Vagina (tissue), 2 donors: ENCODE results near the gene KRTAP4-6. TPM values are rescaled to one million over a fixed set of nuclear protein-coding genes. Genes with fewer than 3 reads are reported as not detected.
"Not testable (repeated sequence)": the region's sequence is repeated elsewhere in the genome, so short reads cannot be mapped to it uniquely, and the experiment has no call there.

ENCODE experiments used
- DNase-seq, 2 donors: peaks; one replicate each; pipeline ENCODE4 v3.0.0-alpha.2; 2017; ENCODE audit errors: extremely low spot score in 2 of 2
- H3K27ac ChIP-seq: fragments of 200-600 bp; sonication (generic); one replicate; pipeline ENCODE4 v1.5.1; 2019
- H3K27me3 ChIP-seq: fragments of 200-600 bp; sonication (generic); one replicate; pipeline ENCODE4 v1.5.1; 2019
- H3K36me3 ChIP-seq, 2 donors: fragments of 200-600 bp; sonication (generic); one replicate each; pipeline ENCODE4 v1.5.1; 2017 to 2019
- H3K4me1 ChIP-seq: fragments of 200-600 bp; sonication (generic); one replicate; pipeline ENCODE4 v1.5.1; 2019
- H3K4me3 ChIP-seq, 2 donors: fragments of 200-600 bp; sonication (generic); 1 replicate in 1 of 2; 2 replicates in 1 of 2; pipeline ENCODE4 v1.5.1; 2016 to 2019
- H3K9me3 ChIP-seq: fragments of 200-600 bp; sonication (generic); one replicate; pipeline ENCODE4 v1.5.1; 2019
- POLR2A ChIP-seq, 2 donors: fragments of 450-650 bp; IDR thresholded peaks; one replicate each; pipeline ENCODE4 v1.6.1; 2017; ENCODE audit warnings: antibody characterized with exemption in 2 of 2, mild to moderate bottlenecking in 2 of 2, moderate library complexity in 2 of 2
- POLR2AphosphoS5 ChIP-seq, 2 donors: sonication (generic); formaldehyde crosslinking; IDR thresholded peaks; one replicate each; pipeline ENCODE4 v1.9.0; 2017; ENCODE audit warnings: antibody characterized with exemption in 2 of 2, mild to moderate bottlenecking in 2 of 2, low read depth in 1 of 2; ENCODE audit not compliant: insufficient read depth in 1 of 2
- intact Hi-C: fragments of 100-400 bp; cut with DNase I; formaldehyde crosslinking; loops from one replicate; pipeline ENCODE4 v1.15.1; 2023
- total RNA-seq: library from RNA; depleted of rRNA; stranded (reverse); fragments of >200 nt; gene quantifications from one replicate; pipeline ENCODE4 v1.2.3, GENCODE V29; 2016
- TF ChIP-seq, protein P1 (sequence below), 3 experiments: fragments of 450-650 bp in 2 of 3; fragments of 200-600 bp in 1 of 3; sonication (generic) in 1 of 3; IDR thresholded peaks; one replicate each; pipeline ENCODE4 v1.5.1; 2017 to 2019; ENCODE audit warnings: antibody characterized with exemption in 3 of 3, mild to moderate bottlenecking in 2 of 3, moderate library complexity in 2 of 3

Gene KRTAP4-6
- total RNA-seq, 1 donor from 2014 or later = not detected

- Histone ChIP-seq H3K27ac (no peak within 1 kb of the TSS), H3K27me3 (no peaks in the 10 kb centered on the region), H3K9me3 (no peaks in the 10 kb centered on the region), H3K36me3 (no peaks in the 10 kb centered on the region), H3K4me3 (no peak within 1 kb of the TSS), H3K4me1 (no peaks in the 10 kb centered on the region)
- TF ChIP-seq, protein P1, sequence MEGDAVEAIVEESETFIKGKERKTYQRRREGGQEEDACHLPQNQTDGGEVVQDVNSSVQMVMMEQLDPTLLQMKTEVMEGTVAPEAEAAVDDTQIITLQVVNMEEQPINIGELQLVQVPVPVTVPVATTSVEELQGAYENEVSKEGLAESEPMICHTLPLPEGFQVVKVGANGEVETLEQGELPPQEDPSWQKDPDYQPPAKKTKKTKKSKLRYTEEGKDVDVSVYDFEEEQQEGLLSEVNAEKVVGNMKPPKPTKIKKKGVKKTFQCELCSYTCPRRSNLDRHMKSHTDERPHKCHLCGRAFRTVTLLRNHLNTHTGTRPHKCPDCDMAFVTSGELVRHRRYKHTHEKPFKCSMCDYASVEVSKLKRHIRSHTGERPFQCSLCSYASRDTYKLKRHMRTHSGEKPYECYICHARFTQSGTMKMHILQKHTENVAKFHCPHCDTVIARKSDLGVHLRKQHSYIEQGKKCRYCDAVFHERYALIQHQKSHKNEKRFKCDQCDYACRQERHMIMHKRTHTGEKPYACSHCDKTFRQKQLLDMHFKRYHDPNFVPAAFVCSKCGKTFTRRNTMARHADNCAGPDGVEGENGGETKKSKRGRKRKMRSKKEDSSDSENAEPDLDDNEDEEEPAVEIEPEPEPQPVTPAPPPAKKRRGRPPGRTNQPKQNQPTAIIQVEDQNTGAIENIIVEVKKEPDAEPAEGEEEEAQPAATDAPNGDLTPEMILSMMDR (IDR thresholded peaks at IDR 0.05) = no peak
- TF ChIP-seq POLR2AphosphoS5 (IDR thresholded peaks at IDR 0.05; ENCODE audit: insufficient read depth in 1 of 2, low read depth in 1 of 2) (no peak), POLR2A (IDR thresholded peaks at IDR 0.05) (no peak)
- no peak for DNase-seq
- intact Hi-C loops = no loop called here
Observed at GRCh38 chr17:41168121-41168520, 27.8 kb upstream of the KRTAP4-6 start, which contains the start of gene KRTAP4-3. TSS of gene KRTAP4-3 (minus strand) at chr17:41168221. CDS start at chr17:41168172, 49 bp downstream.

DNA sequence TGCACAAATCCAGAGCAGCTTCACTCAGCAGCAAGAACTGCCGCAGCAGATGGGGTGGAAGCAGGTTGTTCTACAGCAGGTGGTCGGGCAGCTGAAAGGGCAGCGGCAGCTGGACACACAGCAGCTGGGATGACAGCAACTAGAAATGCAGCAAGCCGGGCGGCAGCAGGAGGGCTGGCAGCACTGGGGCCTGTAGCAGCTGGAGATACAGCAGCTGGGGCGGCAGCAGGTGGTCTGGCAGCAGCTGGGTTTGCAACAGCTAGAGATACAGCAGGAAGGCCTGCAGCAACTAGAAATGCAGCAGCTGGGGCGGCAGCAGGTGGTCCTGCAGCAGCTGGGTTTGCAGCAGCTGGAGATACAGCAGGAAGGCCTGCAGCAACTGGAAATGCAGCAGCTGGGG is 27.2 kb upstream of the KRTAP4-6 start:
- Histone ChIP-seq H3K9me3 (no peaks in the 10 kb centered on the region), H3K27ac (no peak overlapping the region), H3K36me3 (no peaks in the 10 kb centered on the region), H3K4me3 (no peak overlapping the region), H3K27me3 (no peaks in the 10 kb centered on the region), H3K4me1 (no peaks in the 10 kb centered on the region)
- TF ChIP-seq, protein P1 (IDR thresholded peaks at IDR 0.05) = no peak
- TF ChIP-seq POLR2A (IDR thresholded peaks at IDR 0.05) = no peak
- TF ChIP-seq POLR2AphosphoS5 (IDR thresholded peaks at IDR 0.05; ENCODE audit: insufficient read depth in 1 of 2, low read depth in 1 of 2) = no peak
- intact Hi-C loops = no loop called here
- DNase-seq = no peak

GRCh38 chr17:41163828-41164227 is 23.5 kb upstream of the KRTAP4-6 start:
- H3K27me3 ChIP-seq = no peaks in the 10 kb centered on the region
- no peaks in the 10 kb centered on the region for H3K4me1 ChIP-seq
- DNase-seq = no peak
- no peak overlapping the region for H3K27ac ChIP-seq
- H3K9me3 ChIP-seq = no peaks in the 10 kb centered on the region
- intact Hi-C loops = no loop called here
- H3K36me3 ChIP-seq = no peaks in the 10 kb centered on the region
- no peak overlapping the region for H3K4me3 ChIP-seq
- TF ChIP-seq POLR2AphosphoS5 (IDR thresholded peaks at IDR 0.05; ENCODE audit: insufficient read depth in 1 of 2, low read depth in 1 of 2) (no peak), POLR2A (IDR thresholded peaks at IDR 0.05) (no peak)
- TF ChIP-seq, protein P1 (IDR thresholded peaks at IDR 0.05) = no peak

- no peaks in the 10 kb centered on the region for H3K9me3 ChIP-seq
- no peaks in the 10 kb centered on the region for H3K36me3 ChIP-seq
Observed at GRCh38 chr17:41160648-41161047, 20.3 kb upstream of the KRTAP4-6 start, which contains the start of gene KRTAP4-4. TSS of gene KRTAP4-4 (minus strand) at chr17:41160748. CDS start at chr17:41160691, 57 bp downstream.

DNA sequence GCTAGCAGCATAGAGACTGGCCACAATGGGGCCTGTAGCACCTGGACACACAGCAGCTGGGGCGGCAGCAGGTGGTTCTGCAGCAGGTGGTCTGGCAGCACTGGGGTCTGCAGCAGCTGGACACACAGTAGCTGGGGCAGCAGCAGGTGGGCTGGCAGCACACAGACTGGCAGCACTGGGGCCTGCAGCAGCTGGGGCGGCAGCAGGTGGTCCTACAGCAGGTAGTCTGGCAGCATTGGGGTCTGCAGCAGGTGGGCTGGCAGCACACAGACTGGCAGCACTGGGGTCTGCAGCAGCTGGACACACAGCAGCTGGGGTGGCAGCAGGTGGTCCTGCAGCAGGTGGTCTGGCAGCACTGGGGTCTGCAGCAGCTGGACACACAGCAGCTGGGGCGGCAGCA is 19.8 kb upstream of the KRTAP4-6 start:
- not testable (repeated sequence) for H3K27me3 ChIP-seq, H3K36me3 ChIP-seq, H3K4me1 ChIP-seq

More at GRCh38 chr17:41160648-41161047, 20.3 kb upstream of the KRTAP4-6 start, which contains the start of gene KRTAP4-4:
- intact Hi-C loops = no loop called here
- H3K4me3 ChIP-seq = no peak within 1 kb of the TSS
- no peaks in the 10 kb centered on the region for H3K27me3 ChIP-seq
- DNase-seq = no peak
- H3K27ac ChIP-seq = no peak within 1 kb of the TSS
- H3K4me1 ChIP-seq = no peaks in the 10 kb centered on the region
- TF ChIP-seq, protein P1 (IDR thresholded peaks at IDR 0.05) = no peak
- TF ChIP-seq POLR2AphosphoS5 (IDR thresholded peaks at IDR 0.05; ENCODE audit: insufficient read depth in 1 of 2, low read depth in 1 of 2) (no peak), POLR2A (IDR thresholded peaks at IDR 0.05) (no peak)

More for the DNA sequence above, 19.8 kb upstream of the KRTAP4-6 start:
- intact Hi-C loops, H3K4me3 ChIP-seq, DNase-seq, H3K27ac ChIP-seq, H3K9me3 ChIP-seq: not testable (repeated sequence)
